A673 (cell line): Measurements from ENCODE around the gene TMEM156.

Source experiments
- EZH2 ChIP-seq: fragments of 200-600 bp; sonication (generic); IDR thresholded peaks from 2 replicates; pipeline ENCODE4 v1.6.1; 2017; ENCODE audit warnings: borderline replicate concordance, low read depth, mild to moderate bottlenecking, mixed read lengths, antibody characterized with exemption, low read length; ENCODE audit not compliant: poor library complexity, severe bottlenecking
- TF ChIP-seq, protein P1 (sequence below): fragments of 300-800, 200-600 bp; sonication (generic); conservative IDR thresholded peaks from 2 replicates; pipeline ENCODE4 v1.5.1; 2017; ENCODE audit warnings: low read depth, mild to moderate bottlenecking, antibody characterized with exemption, low read length, moderate library complexity, mixed read lengths

- TF ChIP-seq, protein P1, sequence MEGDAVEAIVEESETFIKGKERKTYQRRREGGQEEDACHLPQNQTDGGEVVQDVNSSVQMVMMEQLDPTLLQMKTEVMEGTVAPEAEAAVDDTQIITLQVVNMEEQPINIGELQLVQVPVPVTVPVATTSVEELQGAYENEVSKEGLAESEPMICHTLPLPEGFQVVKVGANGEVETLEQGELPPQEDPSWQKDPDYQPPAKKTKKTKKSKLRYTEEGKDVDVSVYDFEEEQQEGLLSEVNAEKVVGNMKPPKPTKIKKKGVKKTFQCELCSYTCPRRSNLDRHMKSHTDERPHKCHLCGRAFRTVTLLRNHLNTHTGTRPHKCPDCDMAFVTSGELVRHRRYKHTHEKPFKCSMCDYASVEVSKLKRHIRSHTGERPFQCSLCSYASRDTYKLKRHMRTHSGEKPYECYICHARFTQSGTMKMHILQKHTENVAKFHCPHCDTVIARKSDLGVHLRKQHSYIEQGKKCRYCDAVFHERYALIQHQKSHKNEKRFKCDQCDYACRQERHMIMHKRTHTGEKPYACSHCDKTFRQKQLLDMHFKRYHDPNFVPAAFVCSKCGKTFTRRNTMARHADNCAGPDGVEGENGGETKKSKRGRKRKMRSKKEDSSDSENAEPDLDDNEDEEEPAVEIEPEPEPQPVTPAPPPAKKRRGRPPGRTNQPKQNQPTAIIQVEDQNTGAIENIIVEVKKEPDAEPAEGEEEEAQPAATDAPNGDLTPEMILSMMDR, result no peak
- TF ChIP-seq EZH2, result no peak
Measured at GRCh38 chr4:38939165-38939564, 93.0 kb downstream of the TMEM156 start.
